Measurements from ENCODE around the gene TULP1. TPM values are rescaled to one million over a fixed set of nuclear protein-coding genes. Genes with fewer than 3 reads are reported as not detected.

The TULP1 gene
- total RNA-seq, 1 donor from 2014 or later = not detected

DNA sequence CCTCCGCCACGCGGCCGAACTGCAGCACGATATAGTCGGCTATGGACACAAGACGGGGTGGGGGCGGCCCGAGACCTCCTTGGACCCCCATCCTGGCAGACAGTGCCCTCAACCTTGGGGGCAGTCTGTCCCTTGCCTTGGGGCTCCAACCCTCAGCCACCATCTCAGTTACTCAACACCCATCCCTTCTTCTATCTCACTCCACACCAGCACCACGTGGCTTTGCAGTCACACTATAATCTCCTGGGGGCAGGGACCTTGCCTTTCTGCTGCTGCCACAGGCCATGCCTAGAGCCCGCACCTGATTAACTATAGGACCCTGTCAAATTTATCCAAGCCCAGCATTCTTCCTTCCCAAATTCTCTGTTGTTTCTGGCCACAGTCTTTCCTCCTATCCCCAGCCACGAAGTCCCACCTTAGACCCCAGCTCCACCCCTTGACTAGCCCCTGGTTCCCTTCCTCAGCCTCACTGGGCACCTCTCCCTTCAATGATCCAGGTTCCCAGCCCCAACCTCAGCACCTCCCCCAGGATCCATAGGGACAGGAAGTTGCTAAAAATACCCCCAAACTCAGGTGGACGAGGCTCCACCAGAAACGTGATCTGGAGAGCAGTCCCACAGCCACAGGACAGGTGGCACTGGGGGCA is 14.2 kb downstream of the TULP1 start:
- FAIRE-seq (no peak), DNase-seq (ENCODE audit: low spot score in 2 of 2) (no peak)

DNA sequence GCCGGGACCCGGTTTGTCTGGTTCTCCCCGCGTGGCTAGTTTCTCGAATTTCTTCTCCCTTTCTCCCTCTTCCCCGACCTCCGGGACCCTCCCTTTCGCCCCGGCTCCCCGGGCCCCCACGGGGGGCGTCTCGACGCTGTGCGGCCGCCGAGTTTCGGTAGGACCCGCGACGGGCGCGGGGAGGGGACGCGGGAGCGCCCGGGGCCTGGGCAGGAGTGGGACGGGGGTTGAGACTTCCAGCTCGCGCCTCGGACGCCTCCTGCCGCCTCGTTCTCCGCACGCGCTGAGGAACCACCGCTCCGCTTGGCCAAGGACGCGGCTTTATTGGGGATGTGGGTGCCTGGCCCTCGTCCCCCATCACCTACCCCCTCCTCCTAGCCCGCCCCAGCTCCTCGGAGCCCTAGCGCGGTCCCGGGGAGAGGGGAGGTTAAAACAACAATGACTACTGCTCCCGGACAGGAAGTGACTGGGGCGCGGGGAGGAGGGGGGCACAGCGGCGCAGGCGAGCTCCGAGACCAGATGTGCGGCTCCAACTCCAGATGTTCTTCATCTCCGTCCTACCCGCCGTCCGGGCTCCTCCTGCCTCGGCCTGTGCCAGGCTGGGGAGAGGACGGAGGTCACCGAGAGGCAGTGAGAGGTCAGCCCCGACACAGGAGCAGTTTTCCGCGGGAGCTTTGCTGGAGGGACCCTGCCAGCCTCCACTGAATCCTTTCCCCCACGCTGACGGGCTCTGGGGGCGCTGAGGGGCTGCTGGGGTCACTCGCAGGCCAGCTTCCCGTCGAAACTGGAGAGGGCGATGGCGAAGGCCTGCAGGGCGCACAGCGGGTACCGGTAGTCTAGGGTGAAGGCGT is 14.9 kb downstream of the TULP1 start:
- DNase-seq (ENCODE audit: low spot score in 2 of 2) (peak in 1 of 2 donors; percentile 58), FAIRE-seq (no peak)

DNA sequence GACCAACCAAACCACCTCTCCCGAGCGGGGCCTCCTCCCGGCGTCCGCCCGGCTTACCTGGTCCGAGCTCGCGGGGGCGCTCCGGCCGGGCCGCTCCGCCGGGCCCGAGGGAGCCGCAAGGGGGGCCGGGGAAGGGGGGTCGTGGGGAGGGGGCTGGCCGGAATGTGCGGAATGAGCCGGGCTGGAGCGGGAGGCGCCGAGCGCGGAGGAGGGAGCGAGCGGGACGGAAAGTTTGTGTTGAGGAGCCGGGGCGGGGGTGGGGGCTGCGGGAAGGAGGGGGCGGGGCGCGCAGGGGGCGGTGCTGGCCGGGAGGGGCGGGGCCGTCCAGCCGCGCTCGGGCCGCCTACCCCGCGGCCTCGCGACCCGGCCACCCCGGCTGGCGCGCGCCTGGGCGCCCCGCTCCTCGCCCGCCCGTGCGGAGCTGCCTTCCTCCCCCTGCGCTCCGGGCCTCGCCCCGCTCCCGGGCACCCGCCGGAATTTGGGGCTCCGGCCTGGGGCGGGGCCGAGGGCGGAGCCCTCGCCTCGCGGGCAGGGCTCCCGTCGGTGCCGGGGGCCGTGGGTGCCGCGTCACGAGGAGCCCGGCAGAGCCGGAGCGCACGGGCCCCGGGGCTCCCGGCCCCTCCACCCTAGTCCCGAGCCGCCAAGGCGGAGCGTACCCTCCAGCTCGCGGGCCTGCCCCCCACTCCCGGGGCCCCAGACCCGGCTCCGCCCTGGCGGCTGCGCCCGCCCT is 15.7 kb downstream of the TULP1 start, which contains the start of gene TEAD3:
TEAD3 (minus strand) TSS at position 239 of the 730 bp plus-strand sequence.
- FAIRE-seq = no peak
- DNase-seq (ENCODE audit: low spot score in 2 of 2) = peak; percentile 76 to 88

DNA sequence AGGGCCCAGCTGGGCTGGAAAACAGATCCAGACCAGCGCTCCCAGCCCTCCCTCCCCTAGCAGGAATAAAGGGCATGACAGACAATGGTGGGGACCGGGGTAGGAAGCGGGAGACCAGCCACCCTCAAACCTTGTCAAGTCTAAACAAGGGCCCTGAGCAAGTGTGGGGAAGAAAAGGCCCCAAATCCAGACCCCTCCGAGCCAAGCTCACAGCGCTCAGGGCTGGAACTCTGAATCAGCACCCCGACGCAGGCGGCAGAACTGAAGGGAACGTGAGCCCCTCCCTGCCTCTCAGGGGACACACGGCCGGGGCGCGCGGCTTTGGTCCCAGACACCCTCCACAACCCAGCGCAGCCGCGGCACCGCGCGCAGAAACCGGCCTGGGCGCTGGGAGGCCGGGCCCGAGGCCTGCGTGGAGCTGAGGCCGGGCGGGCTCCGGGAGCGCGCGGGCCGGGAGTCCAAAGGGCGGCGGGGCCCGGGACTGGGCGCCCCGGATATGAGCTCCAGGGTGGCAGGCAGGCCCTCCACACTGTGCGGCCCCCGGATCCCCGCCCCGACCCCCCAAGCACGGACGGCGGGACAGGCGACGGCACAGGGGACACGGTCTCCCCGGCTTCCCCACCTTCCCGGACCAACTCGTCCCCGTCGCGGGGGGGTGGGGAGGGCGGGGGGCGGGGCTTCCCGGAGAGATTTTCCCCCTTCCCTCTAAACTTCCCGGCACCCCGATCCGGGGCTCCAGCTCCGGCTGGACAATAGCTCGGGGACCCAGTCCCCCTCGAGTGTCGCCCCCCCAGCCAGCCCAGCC is 16.5 kb downstream of the TULP1 start:
- no peak for FAIRE-seq
- peak; percentile 56 to 65 for DNase-seq (ENCODE audit: low spot score in 2 of 2)

DNA sequence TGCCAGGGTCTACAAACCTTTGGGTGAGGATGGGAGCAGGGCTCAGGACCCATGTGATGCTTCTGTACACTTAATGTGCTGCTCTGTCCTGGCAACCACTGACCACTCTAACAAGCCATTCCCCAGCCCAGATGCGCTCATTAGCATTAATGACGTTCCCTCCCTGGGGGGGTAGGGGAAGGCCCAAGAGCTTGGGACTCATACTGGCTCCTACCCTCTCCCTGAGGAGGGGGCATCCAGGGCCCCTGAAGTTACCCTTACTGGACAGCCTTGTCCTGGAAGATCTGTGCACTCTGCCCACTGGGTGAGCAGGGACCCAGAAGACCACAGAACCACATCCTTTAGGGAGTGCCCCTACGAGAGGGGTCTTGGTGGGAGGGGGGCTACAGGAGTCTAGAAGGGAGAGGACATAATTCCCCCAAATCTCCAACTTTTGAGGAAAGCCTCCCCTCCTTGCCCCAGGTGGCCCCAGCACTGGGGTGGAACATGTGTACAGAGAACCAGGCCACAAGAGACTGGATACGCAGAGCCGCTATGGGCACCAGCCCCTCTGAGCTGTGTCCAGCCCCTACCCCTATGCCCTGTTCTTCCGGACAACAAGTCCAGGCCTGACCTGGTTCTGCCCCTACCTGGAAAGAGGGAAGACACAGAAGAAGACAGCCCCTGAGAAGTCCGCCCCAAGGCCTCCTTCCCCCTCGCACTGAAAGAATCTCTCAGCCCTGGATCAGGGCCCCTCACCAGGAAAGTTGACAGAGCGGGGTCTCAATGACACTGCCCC is 17.2 kb downstream of the TULP1 start:
- FAIRE-seq (no peak), DNase-seq (ENCODE audit: low spot score in 2 of 2) (no peak)

DNA sequence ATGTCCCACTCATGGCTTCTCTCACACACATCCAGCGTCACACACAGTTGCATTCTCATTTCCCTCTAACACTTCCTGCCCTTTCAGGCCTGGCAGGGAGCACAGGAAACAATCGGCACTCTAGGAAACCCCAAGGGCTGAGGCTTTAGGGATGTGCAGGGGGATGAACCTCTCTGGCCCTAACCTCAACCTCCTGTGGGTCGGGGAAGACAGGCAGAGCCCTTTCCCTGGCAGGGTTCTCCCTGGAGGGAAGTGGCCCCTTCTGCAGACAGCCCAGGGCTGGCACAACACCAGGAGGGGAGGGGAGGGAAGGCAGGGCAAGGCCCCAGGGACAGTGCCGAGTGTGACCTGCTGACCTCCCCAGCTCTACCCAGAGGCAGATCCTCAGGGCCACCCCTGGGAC is 18.5 kb downstream of the TULP1 start:
- no peak for FAIRE-seq

DNA sequence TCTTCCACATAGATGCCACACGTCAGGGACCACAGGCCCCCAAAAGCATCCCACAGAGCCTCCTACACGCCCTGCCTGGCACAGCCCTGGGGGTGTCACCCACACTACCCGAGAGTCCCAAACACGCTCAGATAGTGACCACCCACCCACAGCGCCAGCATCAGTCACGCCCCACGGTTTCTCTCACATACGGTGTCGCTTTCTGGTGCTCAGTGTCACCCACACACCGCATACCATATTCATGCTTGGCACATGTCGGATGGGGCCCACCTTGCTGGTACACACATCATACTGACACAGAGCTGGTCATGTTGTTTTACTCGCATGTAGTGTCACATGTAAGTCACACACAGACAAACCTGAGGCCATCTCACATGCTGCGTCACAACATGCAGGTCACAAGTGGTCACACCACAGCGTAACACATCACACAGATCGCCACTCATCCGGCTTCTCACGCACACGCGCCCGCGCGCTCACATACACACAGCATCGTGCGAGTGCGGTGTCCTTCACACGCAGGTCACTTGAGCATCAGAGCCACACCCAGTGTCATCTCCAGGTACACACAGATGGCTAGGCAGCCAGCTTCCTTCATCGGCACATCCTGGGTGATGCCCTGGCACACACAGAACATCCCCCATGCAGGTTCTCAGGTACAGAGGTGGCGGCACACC is 19.3 kb downstream of the TULP1 start:
- no peak for FAIRE-seq
- no peak for DNase-seq (ENCODE audit: low spot score in 2 of 2)

More for the DNA sequence above, 18.5 kb downstream of the TULP1 start:
- DNase-seq (ENCODE audit: low spot score in 2 of 2) = no peak

DNA sequence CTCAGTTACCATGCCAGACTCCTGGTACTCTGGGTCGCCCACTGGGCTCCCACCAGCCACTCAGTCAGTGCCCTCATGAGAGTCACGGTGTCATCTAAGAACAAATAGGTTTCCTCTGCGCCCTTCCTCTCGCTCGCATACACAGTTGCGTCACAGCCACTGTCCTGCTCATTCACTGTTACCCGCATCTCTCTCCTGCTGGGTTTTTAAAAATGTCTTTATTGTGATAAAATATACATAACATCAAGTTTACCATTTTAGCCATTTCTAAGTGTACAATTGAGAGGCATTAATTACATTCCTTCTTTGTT is 19.8 kb downstream of the TULP1 start:
- DNase-seq (ENCODE audit: low spot score in 2 of 2) (no peak), FAIRE-seq (no peak)

DNA sequence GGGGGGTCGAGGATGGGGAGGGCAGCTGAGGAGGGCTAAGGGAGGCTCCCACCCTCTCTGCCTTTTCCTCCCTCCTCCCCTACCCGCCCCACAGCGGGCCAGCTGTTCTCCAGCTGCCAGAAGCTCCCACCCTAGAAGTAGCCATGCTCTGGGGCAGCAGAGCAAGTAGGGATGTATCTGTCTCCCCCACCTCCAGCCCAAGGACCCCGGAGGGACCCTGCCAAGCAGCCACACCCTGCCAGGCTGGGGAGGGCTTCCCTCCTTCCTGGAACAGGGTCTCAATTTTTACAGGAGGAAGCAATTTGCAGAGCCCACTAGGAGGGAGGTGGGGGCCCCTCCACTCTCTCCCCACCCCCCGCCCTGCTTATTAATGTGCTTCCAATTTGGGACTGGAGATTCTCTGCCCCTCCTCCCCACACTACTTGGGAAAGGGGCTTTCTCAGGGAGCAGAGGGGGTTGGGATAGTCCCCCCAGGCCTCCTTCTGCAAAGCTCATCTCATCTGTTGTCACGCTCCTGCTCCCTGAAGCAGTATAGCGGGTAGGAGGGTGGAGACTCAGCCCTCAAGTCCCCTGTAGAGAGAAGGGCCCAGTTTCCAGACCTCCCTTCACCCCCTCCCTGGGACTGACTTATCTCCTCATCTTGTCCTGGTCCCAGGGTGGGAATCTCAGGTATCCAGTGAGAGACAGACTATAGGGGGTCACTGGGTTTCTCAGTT is 20.3 kb downstream of the TULP1 start:
- DNase-seq (ENCODE audit: low spot score in 2 of 2) (no peak), FAIRE-seq (no peak)

DNA sequence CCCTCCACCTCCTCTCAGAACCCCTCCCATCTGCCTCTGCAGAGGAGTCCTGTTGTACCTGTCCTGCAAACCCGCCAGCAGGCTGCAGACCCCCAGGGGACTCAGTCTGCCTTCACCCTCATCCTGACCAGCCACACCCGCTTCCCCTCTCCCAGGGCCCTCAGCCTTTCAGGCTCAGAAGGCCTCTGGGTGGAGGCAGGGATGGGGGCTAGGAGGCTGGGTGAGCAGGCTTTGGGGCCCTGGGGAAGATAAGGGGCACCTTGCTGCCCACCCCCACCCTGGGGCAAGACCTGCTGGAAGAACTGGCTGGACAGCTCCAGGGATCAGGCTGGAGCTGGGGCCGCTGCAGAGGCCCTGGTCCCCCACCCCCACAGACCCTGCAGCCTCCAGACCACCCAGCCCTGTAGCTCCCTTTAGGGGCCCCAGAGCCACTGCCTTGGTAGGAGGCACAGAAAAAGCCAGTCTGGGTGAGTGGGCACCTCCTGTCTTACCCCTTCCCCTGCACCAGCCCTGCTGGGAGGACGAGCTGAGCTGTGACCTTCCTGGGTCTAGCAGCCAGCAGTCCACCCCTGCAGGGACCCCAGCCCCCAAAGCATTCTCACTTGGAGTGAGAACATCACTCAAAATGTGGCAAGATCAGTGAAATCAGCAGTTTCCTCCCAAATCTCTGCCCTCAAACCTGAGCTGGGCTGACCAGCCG is 21.0 kb downstream of the TULP1 start:
- FAIRE-seq = no peak
- no peak for DNase-seq (ENCODE audit: low spot score in 2 of 2)

DNA sequence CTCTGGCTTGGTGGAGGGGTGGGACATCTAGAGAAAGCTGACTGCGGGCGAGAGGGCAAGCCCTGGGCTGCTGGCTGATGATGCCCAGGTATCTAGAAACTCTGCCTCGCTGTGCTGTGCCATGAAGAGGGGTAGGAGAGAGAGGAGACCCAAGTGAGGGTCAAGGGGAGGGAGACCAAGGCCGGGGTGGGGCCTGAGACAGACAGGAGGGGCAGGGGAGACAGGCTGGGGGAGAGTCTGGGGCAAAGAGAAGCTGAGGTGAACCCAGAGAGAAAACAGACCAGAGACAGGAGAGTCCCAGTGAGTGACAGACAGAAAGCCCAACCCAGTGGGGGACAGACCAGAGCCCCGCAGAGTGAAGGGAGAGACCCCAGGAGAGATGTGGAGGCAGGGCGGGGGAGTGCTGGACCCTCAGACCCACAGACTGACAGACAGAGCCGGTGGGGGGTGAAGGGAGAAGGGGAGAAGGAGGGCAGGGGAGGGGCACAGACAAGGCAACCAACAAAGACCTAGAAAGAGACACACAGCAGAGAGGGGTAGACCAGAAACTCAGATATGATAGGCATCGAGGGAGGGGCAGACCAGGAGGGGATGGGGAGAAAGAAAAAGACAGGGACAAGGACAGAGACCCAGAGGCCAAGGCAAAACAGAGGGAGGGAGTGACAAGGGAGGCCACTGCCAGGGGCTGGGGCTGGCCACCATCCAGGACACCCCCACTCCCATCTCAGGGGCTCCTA is 21.7 kb downstream of the TULP1 start:
- DNase-seq (ENCODE audit: low spot score in 2 of 2) (no peak), FAIRE-seq (no peak)

DNA sequence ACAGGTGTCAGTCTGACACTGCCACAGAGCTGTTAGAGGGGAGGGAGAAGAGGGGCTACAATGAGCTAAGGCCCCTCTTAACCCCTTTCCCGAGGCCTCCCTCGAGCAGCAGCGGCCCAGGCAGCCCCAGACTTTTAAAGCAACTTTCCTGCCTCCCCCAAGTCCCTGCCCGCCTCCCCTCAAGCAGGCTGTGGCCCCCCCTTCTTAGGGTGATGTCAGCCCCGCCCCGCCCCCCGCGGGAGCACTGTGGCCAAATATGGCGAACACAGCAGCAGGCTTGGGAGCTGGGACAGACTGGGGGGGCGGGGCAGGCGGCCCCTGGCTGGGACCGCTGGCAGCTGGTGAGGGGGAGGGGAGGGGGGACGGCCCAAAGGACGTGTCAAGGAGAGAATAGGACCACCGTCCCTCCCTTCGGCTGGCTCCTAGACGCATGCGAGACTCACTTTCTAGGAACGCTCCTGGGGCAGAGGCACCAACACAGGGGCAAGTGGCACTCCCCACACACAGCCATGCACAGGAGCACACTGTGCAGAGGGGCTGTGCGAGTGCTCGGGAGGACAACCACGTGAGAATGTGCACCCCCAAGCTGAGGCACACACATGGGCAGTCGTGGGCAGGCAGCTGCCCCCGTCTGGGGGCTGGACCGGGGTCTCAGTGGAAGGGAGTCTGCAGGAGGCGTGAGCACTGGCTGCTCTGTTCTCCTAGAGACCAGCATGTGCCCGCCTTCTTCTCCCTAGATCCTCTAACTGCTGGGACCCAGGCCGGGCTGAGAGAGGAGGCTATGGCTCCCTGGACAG is 22.5 kb downstream of the TULP1 start:
- FAIRE-seq (no peak), DNase-seq (ENCODE audit: low spot score in 2 of 2) (peak in 1 of 2 donors; percentile 72)

DNA sequence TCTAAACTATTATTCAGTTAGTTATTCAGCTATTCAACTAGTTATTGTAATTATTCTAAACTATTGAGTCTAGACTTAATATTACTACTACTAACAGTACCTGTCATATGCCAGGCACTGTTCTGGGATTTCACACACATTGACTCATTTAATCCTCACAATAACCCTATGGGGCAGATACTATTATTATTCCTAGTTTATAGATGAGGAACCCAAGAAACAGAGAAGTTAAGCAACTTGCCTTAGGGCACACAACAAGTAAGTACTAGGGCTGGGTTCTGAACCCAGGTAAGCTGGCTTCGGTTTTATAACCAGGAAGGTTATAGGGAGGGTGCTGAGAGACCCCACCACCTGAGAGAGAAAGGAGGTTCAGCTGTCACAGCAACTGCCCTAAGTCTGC is 23.6 kb downstream of the TULP1 start:
- DNase-seq (ENCODE audit: low spot score in 2 of 2) (no peak), FAIRE-seq (no peak)

DNA sequence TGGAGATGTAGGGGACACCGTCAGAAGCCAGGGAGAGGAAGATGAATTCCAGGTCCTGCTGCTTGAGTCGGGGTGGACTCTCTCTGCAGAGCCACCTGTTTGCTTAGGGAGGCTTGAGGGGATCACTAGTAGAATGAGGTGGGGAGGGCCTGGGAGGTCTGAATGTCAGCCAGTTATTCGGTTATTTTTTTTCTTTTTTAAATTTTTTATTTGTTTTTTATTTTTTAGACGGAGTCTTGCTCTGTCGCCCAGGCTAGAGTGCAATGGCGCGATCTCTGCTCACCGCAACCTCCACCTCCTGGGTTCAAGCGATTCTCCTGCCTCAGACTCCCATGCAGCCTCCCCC is 24.2 kb downstream of the TULP1 start:
- no peak for FAIRE-seq
- no peak for DNase-seq (ENCODE audit: low spot score in 2 of 2)

DNA sequence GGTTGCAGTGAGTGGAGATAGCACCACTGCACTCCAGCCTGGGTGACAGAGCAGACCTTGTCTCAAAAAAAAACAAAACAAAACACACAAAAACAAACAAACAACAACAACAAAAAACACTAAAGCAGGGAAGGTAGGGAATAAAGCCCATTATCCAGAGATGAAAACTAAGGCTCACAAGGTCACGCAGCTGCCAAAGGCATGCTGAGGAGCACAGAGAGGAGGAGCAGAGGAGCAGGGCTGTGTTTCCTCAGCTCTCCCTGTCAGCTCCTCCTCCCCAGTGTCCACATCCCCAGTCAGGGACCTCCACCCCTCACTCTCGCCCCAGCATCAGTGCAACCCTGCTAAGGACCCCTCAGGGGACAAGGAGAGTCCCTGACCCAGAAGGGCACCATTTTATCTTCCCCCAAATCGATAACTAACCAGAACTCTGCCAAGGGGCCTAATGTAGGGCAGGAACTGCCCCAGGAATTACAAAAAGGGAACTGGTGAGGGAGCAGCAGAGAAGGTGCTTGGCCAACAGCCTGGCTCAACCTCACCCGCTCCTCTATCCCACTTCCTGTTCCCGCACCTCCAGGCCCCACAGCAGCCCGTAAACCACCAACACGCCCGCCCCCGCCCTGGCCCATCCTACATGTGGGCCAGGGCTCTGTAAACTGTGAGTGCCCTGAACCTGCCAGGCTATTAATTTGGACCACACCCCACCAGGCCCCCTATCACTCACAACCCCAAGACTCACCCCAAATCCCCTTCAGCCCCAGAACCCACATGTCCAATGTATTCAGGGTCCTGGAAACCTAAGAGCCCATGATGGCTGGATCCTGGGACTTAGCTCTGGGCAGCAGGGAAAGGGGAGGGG is 24.8 kb downstream of the TULP1 start:
- FAIRE-seq (no peak), DNase-seq (ENCODE audit: low spot score in 2 of 2) (no peak)

Measured in frontal cortex (tissue), 4 donors.